ENCODE measurements around the gene CADPS.

The CADPS gene

DNA sequence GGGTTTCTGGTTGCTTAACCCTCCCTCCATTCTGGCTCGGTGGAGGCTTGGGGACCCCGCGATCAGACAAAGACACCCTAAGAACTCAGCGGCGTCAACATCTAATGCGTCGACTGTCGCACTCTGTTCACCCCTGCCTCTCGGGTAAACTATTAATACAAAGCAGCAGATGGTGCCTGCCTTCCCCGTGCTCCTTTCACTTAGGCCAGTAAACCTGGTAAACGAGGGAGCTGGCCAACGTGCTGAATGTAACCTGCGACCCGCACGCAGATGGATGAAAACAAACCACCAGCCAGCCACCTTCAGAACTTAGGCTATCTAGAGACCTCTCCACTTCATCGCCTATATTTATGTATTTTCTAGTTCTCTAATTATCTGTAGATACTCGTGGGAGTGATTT, 848 bp upstream of the CADPS start:
- DNase-seq (ENCODE audit: low read depth in 2 of 2) = peak; percentile 39 to 40
- TF ChIP-seq, protein P1, sequence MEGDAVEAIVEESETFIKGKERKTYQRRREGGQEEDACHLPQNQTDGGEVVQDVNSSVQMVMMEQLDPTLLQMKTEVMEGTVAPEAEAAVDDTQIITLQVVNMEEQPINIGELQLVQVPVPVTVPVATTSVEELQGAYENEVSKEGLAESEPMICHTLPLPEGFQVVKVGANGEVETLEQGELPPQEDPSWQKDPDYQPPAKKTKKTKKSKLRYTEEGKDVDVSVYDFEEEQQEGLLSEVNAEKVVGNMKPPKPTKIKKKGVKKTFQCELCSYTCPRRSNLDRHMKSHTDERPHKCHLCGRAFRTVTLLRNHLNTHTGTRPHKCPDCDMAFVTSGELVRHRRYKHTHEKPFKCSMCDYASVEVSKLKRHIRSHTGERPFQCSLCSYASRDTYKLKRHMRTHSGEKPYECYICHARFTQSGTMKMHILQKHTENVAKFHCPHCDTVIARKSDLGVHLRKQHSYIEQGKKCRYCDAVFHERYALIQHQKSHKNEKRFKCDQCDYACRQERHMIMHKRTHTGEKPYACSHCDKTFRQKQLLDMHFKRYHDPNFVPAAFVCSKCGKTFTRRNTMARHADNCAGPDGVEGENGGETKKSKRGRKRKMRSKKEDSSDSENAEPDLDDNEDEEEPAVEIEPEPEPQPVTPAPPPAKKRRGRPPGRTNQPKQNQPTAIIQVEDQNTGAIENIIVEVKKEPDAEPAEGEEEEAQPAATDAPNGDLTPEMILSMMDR (IDR thresholded peaks at IDR 0.05; ENCODE audit: low read depth, low read length) = no peak

GRCh38 chr3:62875558-62876002, 364 bp upstream of the CADPS start:
- H3K4me3 ChIP-seq (replicated peaks in 1 of 2; ENCODE audit: low read depth in 2 of 2, low read length in 2 of 2) = no peak overlapping the region
- TF ChIP-seq, protein P1 (IDR thresholded peaks at IDR 0.05; ENCODE audit: low read depth, low read length) = no peak
- no peak for DNase-seq (ENCODE audit: low read depth in 2 of 2)

More for the DNA sequence above, 848 bp upstream of the CADPS start:
- H3K4me3 ChIP-seq (replicated peaks in 1 of 2; ENCODE audit: low read depth in 2 of 2, low read length in 2 of 2) = no peak overlapping the region

- TF ChIP-seq, protein P1 (IDR thresholded peaks at IDR 0.05; ENCODE audit: low read depth, low read length) = no peak
- H3K4me3 ChIP-seq (replicated peaks in 1 of 2; ENCODE audit: low read depth in 2 of 2, low read length in 2 of 2) = peak overlapping the region in 1 of 2 donors; percentile 27
These were observed 1.2 kb downstream of the CADPS start for GRCh38 chr3:62873761-62874710.

DNA sequence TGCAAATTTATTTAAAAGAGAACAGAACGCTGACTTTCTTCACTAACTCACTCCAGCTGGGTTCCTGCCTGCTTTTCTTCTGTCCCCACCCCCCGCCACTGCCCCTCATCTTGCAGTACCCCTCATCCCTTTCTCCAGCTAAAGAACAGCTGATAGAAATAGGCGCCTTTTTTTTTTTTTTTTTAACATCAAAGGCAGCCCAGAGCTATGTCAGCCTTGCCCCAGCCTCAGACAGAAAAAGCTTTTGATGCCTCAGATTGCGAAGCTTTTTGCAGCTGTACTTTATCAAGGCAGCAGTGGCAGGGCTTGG, 1.8 kb downstream of the CADPS start:
- peak overlapping the region in 1 of 2 donors; percentile 19 for H3K4me3 ChIP-seq (replicated peaks in 1 of 2; ENCODE audit: low read depth in 2 of 2, low read length in 2 of 2)
- no peak for DNase-seq (ENCODE audit: low read depth in 2 of 2)
- TF ChIP-seq, protein P1 (IDR thresholded peaks at IDR 0.05; ENCODE audit: low read depth, low read length) = no peak

More at GRCh38 chr3:62873761-62874710, 1.2 kb downstream of the CADPS start:
- no peak for DNase-seq (ENCODE audit: low read depth in 2 of 2)

GRCh38 chr3:62872318-62872717, 2.9 kb downstream of the CADPS start:
- TF ChIP-seq, protein P1 (IDR thresholded peaks at IDR 0.05; ENCODE audit: low read depth, low read length) = no peak
- DNase-seq (ENCODE audit: low read depth in 2 of 2) = no peak
- H3K4me3 ChIP-seq (replicated peaks in 1 of 2; ENCODE audit: low read depth in 2 of 2, low read length in 2 of 2) = no peak overlapping the region

GRCh38 chr3:62870321-62870720, 4.9 kb downstream of the CADPS start:
- peak in 1 of 2 donors; percentile 29 for DNase-seq (ENCODE audit: low read depth in 2 of 2)
- TF ChIP-seq, protein P1 (IDR thresholded peaks at IDR 0.05; ENCODE audit: low read depth, low read length) = no peak
- H3K4me3 ChIP-seq (replicated peaks in 1 of 2; ENCODE audit: low read depth in 2 of 2, low read length in 2 of 2) = no peak overlapping the region

Data from cardiac fibroblast (primary cell).